CD8-positive, alpha-beta memory T cell (primary cell): ENCODE data around the gene SORCS2. TPM values are rescaled to one million over a fixed set of nuclear protein-coding genes. Genes with fewer than 3 reads are reported as not detected.

Experiments
- CTCF ChIA-PET: fragments of 350-600 bp; sonication (Branson Sonifier 250); formaldehyde crosslinking; loops from one replicate; lab custom pipeline; 2021; ENCODE audit warnings: antibody characterized with exemption; lab: Charles Lee
- POLR2A ChIA-PET: fragments of 350-600 bp; sonication (Branson Sonifier 250); formaldehyde crosslinking; loops from one replicate; lab custom pipeline; 2021; ENCODE audit warnings: antibody characterized with exemption; lab: Charles Lee
- DNase-seq, 5 donors: peaks; one replicate each; pipeline versions ENCODE4 v3.0.0 to v3.0.0-alpha.2; 2020 to 2022; ENCODE audit warnings: mixed read lengths in 1 of 5
- H3K27ac ChIP-seq: one replicate; pipeline ENCODE4 v1.7.0; 2013; ENCODE audit warnings: low read depth, mild to moderate bottlenecking, low read length, moderate library complexity
- H3K27me3 ChIP-seq: 2 replicates; pipeline ENCODE4 v1.7.0; 2013; ENCODE audit warnings: low read length, mild to moderate bottlenecking; ENCODE audit not compliant: insufficient read depth, poor library complexity, severe bottlenecking
- H3K36me3 ChIP-seq: 2 replicates; pipeline ENCODE4 v1.7.0; 2013; ENCODE audit warnings: mild to moderate bottlenecking, low read length, moderate library complexity; ENCODE audit not compliant: insufficient read depth
- H3K4me1 ChIP-seq: 2 replicates; pipeline ENCODE4 v1.7.0; 2013; ENCODE audit warnings: mild to moderate bottlenecking, low read length, moderate library complexity; ENCODE audit not compliant: insufficient read depth
- H3K4me3 ChIP-seq: 2 replicates; pipeline ENCODE4 v1.7.0; 2013; ENCODE audit warnings: mild to moderate bottlenecking, low read length
- H3K9me3 ChIP-seq: 2 replicates; pipeline ENCODE4 v1.7.0; 2013; ENCODE audit warnings: mild to moderate bottlenecking, low read length
- H3K27ac Mint-ChIP-seq, 8 donors: one replicate each; pipeline ENCODE4 v1.8.0; 2020 to 2021; ENCODE audit warnings: mixed read lengths in 8 of 8, mild to moderate bottlenecking in 6 of 8, inconsistent platforms in 3 of 8, moderate library complexity in 3 of 8
- H3K27me3 Mint-ChIP-seq, 2 donors: one replicate each; pipeline ENCODE4 v1.8.0; 2020 to 2021; ENCODE audit warnings: mixed read lengths in 2 of 2, mild to moderate bottlenecking in 1 of 2, moderate library complexity in 1 of 2
- H3K36me3 Mint-ChIP-seq, 3 donors: one replicate each; pipeline ENCODE4 v1.8.0; 2020 to 2021; ENCODE audit warnings: mixed read lengths in 3 of 3, inconsistent platforms in 1 of 3, mild to moderate bottlenecking in 1 of 3
- H3K4me1 Mint-ChIP-seq, 3 donors: one replicate each; pipeline ENCODE4 v1.8.0; 2020 to 2021; ENCODE audit warnings: mixed read lengths in 3 of 3, inconsistent platforms in 1 of 3, mild to moderate bottlenecking in 1 of 3
- H3K4me3 Mint-ChIP-seq, 7 donors: one replicate each; pipeline ENCODE4 v1.8.0; 2020 to 2021; ENCODE audit warnings: mixed read lengths in 7 of 7, mild to moderate bottlenecking in 6 of 7, moderate library complexity in 4 of 7, inconsistent platforms in 2 of 7
- H3K9me3 Mint-ChIP-seq, 5 donors: one replicate each; pipeline ENCODE4 v1.8.0; 2020 to 2022; ENCODE audit warnings: mixed read lengths in 5 of 5, mild to moderate bottlenecking in 3 of 5, moderate library complexity in 2 of 5, inconsistent platforms in 1 of 5
- polyA plus RNA-seq: library from polyadenylated mRNA; unstranded; fragments of 300-500 nt; fragmentation: Illumina TruSeq; gene quantifications from one replicate; pipeline ENCODE4 v1.2.3, GENCODE V29; 2021
- total RNA-seq, 2 experiments: library from RNA; stranded (reverse); gene quantifications; one replicate each; pipeline ENCODE4 v1.2.3, GENCODE V29; 2021

Gene SORCS2
- total and polyA plus RNA-seq, 3 experiments from 2014 or later, result not detected

DNA sequence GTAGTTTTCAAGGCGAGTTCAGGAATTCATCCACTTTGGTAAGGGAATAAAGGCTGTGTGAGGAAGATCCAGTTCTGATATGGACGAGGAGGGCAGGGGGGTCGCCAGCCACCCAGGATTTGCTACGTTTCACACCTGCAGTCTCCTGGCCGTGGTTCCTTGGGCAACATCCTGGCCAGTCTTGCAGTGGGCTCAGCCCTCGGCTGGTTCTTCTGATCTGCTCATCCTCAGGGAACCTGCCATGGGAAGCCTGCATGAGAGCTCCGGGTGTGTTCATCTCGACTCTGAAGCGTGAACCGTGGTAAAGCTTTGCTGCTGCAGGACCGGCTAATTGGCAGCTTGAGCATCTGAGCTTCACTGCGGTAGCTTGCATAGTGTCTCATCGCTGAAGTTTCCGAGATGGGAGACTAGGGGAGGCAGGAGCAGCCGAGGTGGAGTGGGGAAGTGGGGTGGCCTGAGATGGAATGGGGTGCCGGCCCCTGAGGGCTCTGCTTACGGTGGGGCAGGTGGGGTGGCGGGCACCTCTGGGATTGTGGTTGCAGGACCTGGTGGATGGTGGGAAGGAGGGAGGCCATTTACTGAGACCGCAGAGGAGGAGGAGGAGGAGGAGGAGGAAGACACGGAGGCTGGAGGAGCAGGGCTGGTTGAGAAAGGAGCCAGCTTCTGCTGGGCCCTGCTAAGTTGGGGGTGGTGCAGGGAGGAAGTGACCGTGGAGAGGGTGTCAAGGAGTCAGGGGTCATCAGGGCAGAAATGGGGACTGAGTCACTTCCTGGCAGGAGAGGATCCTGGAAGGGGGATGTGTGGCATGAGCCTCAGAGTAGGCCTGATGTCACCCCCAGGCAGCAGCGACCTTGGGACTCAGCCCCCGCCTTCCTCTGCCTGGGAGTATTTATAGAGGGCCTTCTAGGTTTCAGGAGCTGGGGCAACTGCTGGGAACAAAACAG lies 455.5 kb downstream of the SORCS2 start:
- no peak for DNase-seq

DNA sequence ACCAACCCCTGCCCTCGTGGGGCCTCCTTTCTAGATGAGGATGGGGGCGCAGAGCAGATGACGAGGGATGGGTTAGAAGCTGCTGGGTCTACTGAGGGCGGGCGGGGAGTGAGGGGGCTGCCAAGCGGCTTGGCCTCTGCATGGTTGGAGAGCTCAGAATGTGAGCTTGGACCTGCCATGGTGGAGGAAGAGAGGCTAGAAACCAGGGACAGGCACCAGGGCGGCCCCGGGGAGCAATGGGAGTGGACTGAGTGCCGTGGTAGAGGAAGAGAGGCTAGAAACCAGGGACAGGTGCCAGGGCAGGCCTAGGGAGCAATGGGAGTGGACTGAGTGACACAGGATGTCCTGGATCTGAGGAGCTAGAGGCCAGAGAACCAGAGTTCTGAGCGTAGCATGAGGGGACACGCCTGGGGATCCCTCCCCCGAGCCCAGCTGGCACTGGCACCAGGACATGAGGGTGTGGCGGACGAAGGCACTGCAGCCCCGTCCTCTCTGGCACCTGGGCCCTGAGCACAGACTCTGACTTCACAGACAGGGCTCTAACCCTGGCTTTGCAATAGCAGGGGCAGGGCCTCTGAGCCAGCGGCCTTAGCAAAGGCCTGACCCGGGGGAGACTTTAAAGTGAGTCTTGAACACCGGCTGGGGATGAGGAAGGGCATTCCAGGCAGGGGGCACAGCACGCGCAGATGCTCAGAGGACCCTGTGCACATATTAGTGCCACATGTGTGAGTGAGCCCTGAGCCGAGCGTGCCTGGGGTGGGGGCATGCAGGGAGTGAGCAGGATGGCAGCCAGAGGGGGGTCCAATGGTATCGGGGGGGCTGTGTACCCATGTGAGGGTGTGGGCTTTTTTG lies 456.4 kb downstream of the SORCS2 start:
- Mint-ChIP-seq H3K4me1 (peaks cover 57 to 69% (median 64%) of the 10 kb centered on the region in 3 donors), H3K36me3 (peaks cover 0 to 15% (median 0%) of the 10 kb centered on the region in 3 donors), H3K9me3 (peaks cover 0 to 23% (median 14%) of the 10 kb centered on the region in 5 donors), H3K27ac (peak overlapping the region; percentile 78 to 98 (median 94)), H3K27me3 (peaks cover 0 to 1% of the 10 kb centered on the region in 2 donors), H3K4me3 (peak overlapping the region in 2 of 7 donors; percentile 28 to 51)
- no peak overlapping the region for H3K4me3 ChIP-seq
- ChIA-PET CTCF (no interaction called here), POLR2A (no interaction called here)
- H3K4me1 ChIP-seq, result peaks cover 59% of the 10 kb centered on the region
- no peak for DNase-seq
- no peaks in the 10 kb centered on the region for H3K36me3 ChIP-seq
- H3K9me3 ChIP-seq, result no peaks in the 10 kb centered on the region
- H3K27ac ChIP-seq, result peak overlapping the region; percentile 51
- no peaks in the 10 kb centered on the region for H3K27me3 ChIP-seq

More for the DNA sequence above, 455.5 kb downstream of the SORCS2 start:
- H3K9me3 ChIP-seq, result no peaks in the 10 kb centered on the region
- Mint-ChIP-seq H3K4me3 (peak overlapping the region in 4 of 7 donors; percentile 20 to 41 (median 35)), H3K4me1 (peaks cover 57 to 67% (median 60%) of the 10 kb centered on the region in 3 donors), H3K27me3 (no peaks in the 10 kb centered on the region), H3K9me3 (peaks cover 0 to 24% (median 14%) of the 10 kb centered on the region in 5 donors), H3K27ac (peak overlapping the region in 7 of 8 donors; percentile 89 to 98 (median 94)), H3K36me3 (peaks cover 0 to 15% (median 0%) of the 10 kb centered on the region in 3 donors)
- no peak overlapping the region for H3K4me3 ChIP-seq
- H3K27me3 ChIP-seq, result no peaks in the 10 kb centered on the region
- CTCF ChIA-PET, result no interaction called here
- POLR2A ChIA-PET, result no interaction called here
- peaks cover 57% of the 10 kb centered on the region for H3K4me1 ChIP-seq
- no peak overlapping the region for H3K27ac ChIP-seq
- H3K36me3 ChIP-seq, result no peaks in the 10 kb centered on the region

DNA sequence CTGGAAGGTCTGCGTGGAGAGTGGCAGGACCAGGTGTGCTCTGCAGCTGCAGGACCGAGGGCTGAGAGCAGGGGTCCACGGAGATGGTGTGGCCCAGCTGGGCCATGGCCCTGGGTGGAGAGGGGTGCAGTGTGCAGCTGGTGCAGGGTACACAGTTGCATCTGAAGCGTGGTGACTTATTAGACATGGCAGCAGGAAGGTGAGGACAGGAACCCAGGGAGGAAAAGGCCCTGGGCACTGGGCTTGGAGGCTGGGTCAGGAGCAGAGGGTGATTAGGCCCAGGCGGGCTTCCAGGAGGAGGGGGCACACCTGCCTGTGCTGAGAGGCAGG lies 457.0 kb downstream of the SORCS2 start:
- ChIA-PET CTCF (no interaction called here), POLR2A (no interaction called here)
- H3K4me1 Mint-ChIP-seq, result peaks cover 57 to 71% (median 64%) of the 10 kb centered on the region in 3 donors
- H3K4me3 Mint-ChIP-seq, result peak overlapping the region; percentile 12 to 54 (median 30)
- Histone ChIP-seq H3K4me3 (no peak overlapping the region), H3K4me1 (peaks cover 60% of the 10 kb centered on the region), H3K27ac (peak overlapping the region; percentile 51), H3K9me3 (no peaks in the 10 kb centered on the region), H3K36me3 (no peaks in the 10 kb centered on the region), H3K27me3 (no peaks in the 10 kb centered on the region)
- H3K27ac Mint-ChIP-seq, result peak overlapping the region; percentile 78 to 98 (median 94)
- DNase-seq, result no peak
- H3K36me3 Mint-ChIP-seq, result peaks cover 0 to 15% (median 0%) of the 10 kb centered on the region in 3 donors
- H3K9me3 Mint-ChIP-seq, result peaks cover 0 to 23% (median 14%) of the 10 kb centered on the region in 5 donors
- peaks cover 0 to 1% of the 10 kb centered on the region in 2 donors for H3K27me3 Mint-ChIP-seq

DNA sequence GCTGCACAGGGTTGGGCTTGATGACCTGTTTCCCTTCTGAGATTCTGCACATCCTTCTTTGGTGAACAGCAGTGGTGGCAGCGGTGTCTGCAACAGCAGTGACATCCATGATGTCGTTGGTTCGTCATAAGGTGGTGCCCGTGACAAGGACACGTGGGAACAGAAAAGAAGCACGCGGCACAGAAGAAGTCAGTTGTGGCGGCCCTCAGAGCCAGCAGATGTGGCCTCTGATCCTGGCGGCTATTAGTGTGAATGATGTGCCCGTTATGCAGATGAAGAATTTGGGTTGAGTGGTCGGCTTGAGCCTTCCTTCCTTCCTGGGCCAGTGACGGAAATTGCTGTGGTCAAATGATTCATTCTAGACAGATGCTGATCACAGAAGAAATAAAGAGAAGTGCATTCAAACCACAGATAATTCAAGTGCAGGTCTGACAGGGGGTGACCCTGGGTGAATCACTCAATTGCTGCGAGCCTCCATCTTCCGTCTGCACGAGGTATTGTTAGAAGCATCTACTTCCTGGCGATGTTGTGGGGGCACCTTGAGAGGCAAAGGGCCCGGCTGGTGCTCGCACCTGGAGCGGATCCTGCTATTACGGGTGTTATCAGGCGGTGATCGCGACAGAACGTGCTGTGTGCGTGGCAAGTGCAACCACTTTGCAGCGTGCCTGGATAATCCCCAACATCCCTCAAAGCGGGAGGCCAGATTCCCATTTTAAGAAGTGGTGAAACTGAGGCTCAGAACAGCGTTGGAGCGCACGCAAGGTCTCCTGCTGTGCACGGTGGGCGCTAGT lies 457.6 kb downstream of the SORCS2 start:
- Histone ChIP-seq H3K4me3 (no peak overlapping the region), H3K36me3 (no peaks in the 10 kb centered on the region), H3K4me1 (peaks cover 60% of the 10 kb centered on the region), H3K27me3 (no peaks in the 10 kb centered on the region), H3K9me3 (no peaks in the 10 kb centered on the region), H3K27ac (peak overlapping the region; percentile 51)
- H3K9me3 Mint-ChIP-seq, result peaks cover 0 to 19% (median 14%) of the 10 kb centered on the region in 5 donors
- H3K4me3 Mint-ChIP-seq, result peak overlapping the region; percentile 12 to 54 (median 30)
- peaks cover 57 to 68% (median 64%) of the 10 kb centered on the region in 3 donors for H3K4me1 Mint-ChIP-seq
- peaks cover 0 to 11% (median 0%) of the 10 kb centered on the region in 3 donors for H3K36me3 Mint-ChIP-seq
- peak; percentile 18 to 79 (median 56) for DNase-seq
- CTCF ChIA-PET, result no interaction called here
- peaks cover 1 to 2% of the 10 kb centered on the region in 2 donors for H3K27me3 Mint-ChIP-seq
- POLR2A ChIA-PET, result no interaction called here
- H3K27ac Mint-ChIP-seq, result peak overlapping the region; percentile 78 to 98 (median 94)

DNA sequence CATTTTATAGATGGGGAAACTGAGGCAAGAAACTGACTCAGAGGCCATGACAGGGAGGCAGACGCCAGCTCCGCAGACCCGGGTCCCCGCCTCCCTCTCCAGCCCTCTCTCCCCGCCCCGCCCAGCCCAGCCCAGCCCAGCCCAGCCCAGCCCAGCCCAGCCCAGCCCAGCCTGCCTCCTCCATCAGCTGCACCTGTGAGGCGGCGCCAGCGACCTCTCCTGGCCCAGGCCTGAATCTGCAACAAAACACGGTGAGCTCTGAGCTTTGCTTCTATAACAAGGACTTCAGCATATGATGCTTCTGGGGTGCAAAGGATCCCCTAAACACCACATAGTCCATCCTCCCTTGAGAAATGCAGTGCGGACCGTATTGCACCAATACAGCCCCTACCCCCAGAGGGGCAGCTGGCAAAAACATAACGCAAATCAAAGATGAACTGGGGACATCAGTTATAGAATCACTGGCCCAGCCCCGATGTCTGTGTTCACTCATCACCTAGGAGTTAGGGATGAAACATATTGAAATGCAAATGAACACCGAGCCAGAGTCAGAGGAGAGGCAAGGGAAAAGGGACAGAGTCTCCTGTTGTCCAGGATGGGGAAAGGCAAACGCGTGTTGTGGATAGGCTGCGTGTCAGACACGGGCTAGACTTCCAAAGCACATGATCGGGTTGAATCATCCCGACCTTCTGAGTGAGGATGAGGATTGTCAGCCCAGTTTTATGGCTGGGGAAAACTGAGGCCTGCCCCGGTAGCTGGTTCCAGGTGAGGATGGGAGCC lies 458.5 kb downstream of the SORCS2 start:
- Mint-ChIP-seq H3K4me3 (peak overlapping the region in 3 of 7 donors; percentile 26 to 53 (median 28)), H3K27ac (peak overlapping the region; percentile 71 to 98 (median 92))

DNA sequence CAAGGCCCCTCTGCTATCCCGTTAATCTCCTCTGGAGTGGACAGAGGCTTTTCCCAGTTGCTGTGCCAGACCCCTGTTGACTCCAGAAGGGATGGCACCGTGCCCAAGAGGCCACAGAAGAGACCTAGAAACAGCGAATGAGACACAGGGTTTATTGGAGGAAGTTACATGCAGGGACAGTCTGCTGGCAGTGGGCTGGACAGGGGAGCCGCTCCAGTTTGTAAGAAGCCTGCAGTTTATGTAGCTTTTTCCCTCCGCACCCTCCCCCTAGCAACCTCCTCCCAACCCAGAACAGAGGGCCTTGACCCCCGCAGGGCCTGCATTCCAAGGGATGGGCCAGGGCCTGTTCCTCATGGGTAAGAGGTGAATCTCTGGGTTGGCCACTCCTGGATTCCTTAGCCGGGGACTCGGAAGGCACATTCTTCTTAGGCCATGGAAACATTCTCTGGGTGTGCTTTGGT lies 459.2 kb downstream of the SORCS2 start:
- H3K27me3 Mint-ChIP-seq, result peaks cover 1 to 8% of the 10 kb centered on the region in 2 donors
- no peaks in the 10 kb centered on the region for H3K36me3 ChIP-seq
- POLR2A ChIA-PET, result no interaction called here
- H3K9me3 Mint-ChIP-seq, result peaks cover 0 to 9% (median 7%) of the 10 kb centered on the region in 5 donors
- H3K4me1 ChIP-seq, result peaks cover 45% of the 10 kb centered on the region
- no peak for DNase-seq
- H3K27me3 ChIP-seq, result no peaks in the 10 kb centered on the region
- H3K4me1 Mint-ChIP-seq, result peaks cover 53 to 60% (median 59%) of the 10 kb centered on the region in 3 donors
- H3K4me3 ChIP-seq, result no peak overlapping the region
- H3K27ac ChIP-seq, result no peak overlapping the region
- H3K9me3 ChIP-seq, result no peaks in the 10 kb centered on the region
- H3K36me3 Mint-ChIP-seq, result peaks cover 0 to 7% (median 0%) of the 10 kb centered on the region in 3 donors
- CTCF ChIA-PET, result no interaction called here
- peak overlapping the region in 6 of 8 donors; percentile 81 to 93 (median 91) for H3K27ac Mint-ChIP-seq
- H3K4me3 Mint-ChIP-seq, result peak overlapping the region in 3 of 7 donors; percentile 8 to 86 (median 15)

More for the DNA sequence above, 458.5 kb downstream of the SORCS2 start:
- H3K36me3 ChIP-seq, result no peaks in the 10 kb centered on the region
- Mint-ChIP-seq H3K9me3 (peaks cover 0 to 13% (median 11%) of the 10 kb centered on the region in 5 donors), H3K27me3 (peaks cover 1 to 5% of the 10 kb centered on the region in 2 donors), H3K4me1 (peaks cover 57 to 65% (median 64%) of the 10 kb centered on the region in 3 donors), H3K36me3 (peaks cover 0 to 11% (median 0%) of the 10 kb centered on the region in 3 donors)
- ChIA-PET POLR2A (no interaction called here), CTCF (no interaction called here)
- no peaks in the 10 kb centered on the region for H3K9me3 ChIP-seq
- no peak for DNase-seq
- H3K27me3 ChIP-seq, result no peaks in the 10 kb centered on the region
- peak overlapping the region; percentile 51 for H3K27ac ChIP-seq
- H3K4me1 ChIP-seq, result peaks cover 52% of the 10 kb centered on the region
- no peak overlapping the region for H3K4me3 ChIP-seq
